GM21825 (cell line): ENCODE data around the gene PIF1.

ENCODE experiments used
- ATAC-seq: cut with Tn5 transposase; IDR thresholded peaks from one replicate; pipeline ENCODE4 v1.9.1; 2021; ENCODE audit warnings: mild to moderate bottlenecking, moderate library complexity; ENCODE audit not compliant: unreplicated experiment

The PIF1 gene

DNA sequence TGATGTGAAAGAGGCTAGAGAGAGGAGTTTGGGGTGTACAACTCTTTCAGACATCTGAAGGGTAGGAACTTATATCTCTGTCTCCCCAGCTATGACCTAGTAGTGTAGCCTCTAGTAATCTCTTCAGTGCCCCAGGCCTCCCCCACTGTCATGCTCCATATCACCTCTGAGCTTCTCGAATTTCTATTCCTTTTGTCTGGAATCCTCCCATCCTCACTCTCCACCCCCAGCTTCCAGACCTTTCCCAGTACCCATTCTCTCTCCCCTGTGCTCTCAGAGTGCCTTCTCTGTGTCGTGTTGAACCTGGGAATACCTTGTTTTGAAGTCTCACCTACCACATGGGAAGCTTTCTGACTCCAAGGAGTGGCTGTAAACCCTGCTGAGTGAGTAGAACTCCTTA, 46.4 kb downstream of the PIF1 start:
- no peak for ATAC-seq

GRCh38 chr15:64776402-64776786, 49.1 kb downstream of the PIF1 start:
- ATAC-seq, result no peak

DNA sequence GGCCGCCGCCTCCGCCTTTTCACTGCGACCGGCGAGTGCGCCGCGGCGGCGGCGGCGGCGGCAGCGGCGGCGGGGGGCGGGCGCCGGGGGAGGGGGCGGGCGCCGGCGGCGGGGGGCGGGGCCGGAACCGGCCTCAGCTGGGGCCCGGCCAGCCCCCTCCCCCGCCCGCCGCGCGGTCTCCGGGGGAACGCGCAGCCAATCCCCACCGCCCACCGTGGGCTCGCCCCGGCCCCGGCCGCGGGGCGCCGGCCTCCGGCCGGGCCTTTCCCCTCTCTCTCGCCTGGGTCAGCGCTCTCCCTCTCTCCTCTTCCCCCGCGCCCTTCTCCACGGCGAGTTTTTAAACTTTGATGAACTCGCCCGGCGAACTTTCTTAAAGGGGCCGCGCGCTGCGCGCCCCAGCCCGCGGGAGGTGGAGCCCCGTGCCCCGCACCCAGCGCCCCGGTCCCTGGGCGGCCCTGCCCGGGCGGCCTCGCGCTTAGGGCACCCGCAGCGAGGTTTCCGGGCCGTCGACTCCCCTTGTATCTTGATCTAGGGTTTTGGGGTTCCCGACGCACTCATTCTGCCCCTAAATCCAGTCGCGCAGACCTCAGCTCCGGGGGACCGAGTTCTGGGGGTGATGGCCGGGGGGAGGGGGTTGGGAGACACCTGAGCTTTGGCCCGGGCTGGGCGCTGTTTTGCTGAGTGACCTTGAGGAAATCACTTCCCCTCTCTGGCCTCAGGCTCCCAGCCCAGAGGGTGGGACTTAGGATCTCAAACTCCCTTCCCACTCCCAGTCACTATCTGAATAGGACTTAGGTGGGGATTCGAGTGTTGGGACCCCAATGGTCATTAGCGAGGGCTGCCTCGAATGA, 49.7 kb downstream of the PIF1 start, which contains the start of gene RBPMS2:
RBPMS2 (minus strand) TSS at position 39 of the 851 bp plus-strand sequence. CDS start 270 bp downstream, outside the sequence.
- ATAC-seq, result no peak

GRCh38 chr15:64774629-64775493, 50.6 kb downstream of the PIF1 start:
- no peak for ATAC-seq

- ATAC-seq, result no peak
Measured at GRCh38 chr15:64774037-64774628, 51.3 kb downstream of the PIF1 start.

DNA sequence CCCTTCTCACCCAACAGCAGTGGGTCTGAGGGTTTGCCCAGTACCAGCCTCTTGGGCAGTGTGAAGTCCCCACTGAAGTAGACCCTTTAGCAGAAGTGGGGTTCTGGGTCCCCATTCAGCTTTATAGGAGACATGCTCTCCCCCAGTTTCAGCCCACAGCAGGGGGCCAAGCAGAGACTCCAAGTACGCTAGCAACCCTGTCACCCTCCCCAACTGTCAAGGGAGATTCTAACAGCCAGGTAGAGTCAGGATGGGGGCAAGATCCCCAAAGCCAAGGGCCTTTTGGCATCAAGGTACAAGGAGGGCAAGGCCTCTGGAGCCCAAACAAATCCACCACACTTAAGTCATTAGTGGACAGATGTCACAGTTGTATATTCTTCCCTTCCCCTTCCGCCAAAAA, 51.8 kb downstream of the PIF1 start:
- no peak for ATAC-seq

- ATAC-seq, result no peak
Measured at GRCh38 chr15:64772964-64773363, 52.5 kb downstream of the PIF1 start.

DNA sequence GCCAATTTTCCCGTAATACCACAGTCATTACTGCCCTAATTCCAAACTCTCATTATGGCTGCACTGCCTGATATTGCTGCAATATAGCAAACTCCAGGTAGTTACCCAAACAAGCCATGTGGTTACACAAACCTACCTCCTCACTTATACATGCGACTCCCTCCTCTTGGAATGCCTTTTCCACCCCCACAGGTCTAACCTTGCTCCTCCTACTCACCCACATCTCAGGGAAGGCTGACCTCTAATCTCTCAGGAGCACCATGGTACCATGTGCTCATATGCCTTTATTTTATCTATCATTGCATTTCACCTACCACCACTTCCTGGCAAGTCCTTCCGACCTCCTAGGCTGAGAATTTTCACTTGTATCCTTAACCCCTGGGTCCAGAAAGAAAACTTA, 53.0 kb downstream of the PIF1 start:
- ATAC-seq, result no peak

DNA sequence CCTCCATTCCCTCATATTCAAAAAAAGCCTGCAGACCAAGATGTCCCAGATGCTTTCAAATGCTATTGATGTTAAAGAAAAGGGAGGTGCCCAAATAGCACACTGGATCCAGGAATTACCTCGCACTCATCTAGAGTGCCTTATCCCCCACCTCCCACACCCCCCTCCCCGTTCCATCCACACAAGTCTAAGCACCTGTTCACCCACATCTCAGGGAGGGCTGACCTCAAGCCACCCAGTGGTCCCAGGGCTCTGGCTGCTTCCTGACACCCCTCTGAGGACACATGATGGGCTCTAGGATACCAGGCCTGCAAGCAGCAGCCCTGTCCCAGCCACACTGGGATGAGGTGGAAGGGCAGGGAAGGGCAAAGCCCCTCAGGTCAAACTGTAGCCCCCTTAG, 54.8 kb downstream of the PIF1 start:
- no peak for ATAC-seq

DNA sequence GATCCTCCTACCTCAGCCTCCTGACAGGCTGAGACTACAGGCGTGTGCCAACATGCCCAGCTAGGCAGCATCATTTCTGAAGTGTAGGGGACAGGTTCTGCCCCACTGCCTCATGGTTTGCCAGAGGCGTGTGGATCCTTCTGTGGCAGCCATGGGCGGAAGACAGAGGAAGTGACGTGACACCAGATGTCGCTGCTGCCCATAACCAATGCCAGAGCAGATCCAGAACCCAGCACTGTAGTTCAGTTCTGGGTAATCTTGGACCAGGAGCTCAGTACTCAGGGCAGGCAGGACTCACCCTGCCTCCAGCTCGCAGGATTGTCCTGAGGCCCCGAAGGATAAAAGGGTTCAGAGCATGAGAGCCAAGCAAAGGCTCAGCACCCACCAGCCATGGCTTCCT, 58.2 kb downstream of the PIF1 start:
- no peak for ATAC-seq

DNA sequence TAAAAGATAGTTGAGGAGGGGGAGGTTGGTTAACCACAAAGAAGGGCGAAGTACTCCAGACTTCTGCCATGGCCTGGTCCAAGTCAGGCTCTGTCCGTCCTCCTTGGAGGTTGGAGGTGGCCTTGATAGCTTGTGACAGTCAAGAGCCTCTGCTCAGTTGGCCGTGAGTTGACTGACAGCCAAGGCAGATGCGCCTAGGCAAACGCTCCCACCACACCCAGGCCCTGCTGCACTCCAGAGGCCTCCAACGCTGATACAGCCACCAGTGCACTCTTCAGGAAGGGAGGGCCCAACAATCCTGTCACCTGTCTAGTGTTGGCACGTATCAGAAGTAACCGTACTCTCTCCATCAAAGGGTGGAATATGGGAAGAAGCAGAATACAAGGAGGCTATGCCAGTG, 59.4 kb downstream of the PIF1 start:
- no peak for ATAC-seq
